GM20000 (cell line): ENCODE measurements around the gene OR51A2.

Experiments used
- DNase-seq: peaks from one replicate; pipeline ENCODE4 v3.0.0; 2012; ENCODE audit warnings: low spot score
- CTCF ChIP-seq: IDR thresholded peaks from 2 replicates; pipeline ENCODE4 v1.5.1; 2012; ENCODE audit warnings: mild to moderate bottlenecking, control low read depth; ENCODE audit errors: extremely low read depth, missing control alignments

OR51A2 gene

GRCh38 chr11:4924239-4924638 lies 31.3 kb downstream of the OR51A2 start, which contains the start of gene OR51G1:
TSS of gene OR51G1 (minus strand) at chr11:4924339. CDS start at chr11:4924339, 0 bp downstream.
- no peak for DNase-seq
- TF ChIP-seq CTCF, result no peak

GRCh38 chr11:4922304-4922703 lies 33.2 kb downstream of the OR51A2 start:
- no peak for DNase-seq
- TF ChIP-seq CTCF, result no peak

- DNase-seq, result no peak
- no peak for TF ChIP-seq CTCF
Observed at GRCh38 chr11:4921796-4922195, 33.7 kb downstream of the OR51A2 start.

GRCh38 chr11:4919250-4919649 lies 36.3 kb downstream of the OR51A2 start, which contains the start of gene OR51G2:
TSS of gene OR51G2 (minus strand) at chr11:4919350. CDS start at chr11:4915663, 3,687 bp downstream.
- no peak for DNase-seq
- no peak for TF ChIP-seq CTCF

GRCh38 chr11:4916581-4916980 lies 38.9 kb downstream of the OR51A2 start:
- no peak for DNase-seq
- TF ChIP-seq CTCF, result no peak
